Measurements from ENCODE around the gene LRRC18. TPM values are rescaled to one million over a fixed set of nuclear protein-coding genes. Genes with fewer than 3 reads are reported as not detected.

The LRRC18 gene
- total RNA-seq, 1 experiment from 2014 or later, result not detected

DNA sequence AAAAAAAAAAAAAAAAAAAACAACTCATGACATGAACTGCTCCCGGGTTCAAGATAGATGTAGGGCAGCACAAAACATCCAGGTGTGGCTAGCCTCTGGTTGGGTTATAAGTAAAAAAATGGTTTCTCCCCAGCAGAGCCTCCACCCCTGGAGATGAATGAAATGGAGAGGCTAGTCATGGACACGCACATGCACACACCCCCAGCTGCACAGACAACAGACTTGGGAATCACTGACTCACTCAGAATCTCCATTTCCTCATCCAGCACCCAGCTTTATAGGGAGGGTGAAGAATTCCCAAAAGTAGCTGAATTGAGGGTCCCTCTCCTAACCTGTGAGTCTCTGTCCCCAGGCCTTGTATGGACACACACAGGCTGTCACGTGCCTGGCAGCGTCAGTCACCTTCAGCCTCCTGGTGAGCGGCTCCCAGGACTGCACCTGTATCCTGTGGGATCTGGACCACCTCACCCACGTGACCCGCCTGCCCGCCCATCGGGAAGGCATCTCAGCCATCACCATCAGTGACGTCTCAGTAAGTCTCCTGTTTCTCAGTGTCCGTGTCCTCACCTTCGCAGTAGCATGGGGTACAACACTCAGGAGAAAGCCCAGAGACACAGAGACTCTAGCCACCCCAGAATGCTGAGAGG is 35.0 kb upstream of the LRRC18 start:
- H3K79me2 ChIP-seq (ENCODE audit: insufficient read depth, low read length), result no peaks in the 10 kb centered on the region
- H2AFZ ChIP-seq (ENCODE audit: low read depth, low read length, poor library complexity, severe bottlenecking), result no peak overlapping the region
- no peak overlapping the region for H3K4me3 ChIP-seq (replicated peaks in 1 of 2; ENCODE audit: low read depth in 1 of 2, low read length in 2 of 2)
- intact Hi-C loops (cut with micrococcal nuclease), result loop anchor here (5.0 kb wide), 1 partner anchor 312 kb away; no protein-coding TSS in a partner anchor
- no TSS peak for BruUV-seq (replicated peaks)
- no peaks in the 10 kb centered on the region for H3K9me2 ChIP-seq (ENCODE audit: insufficient read depth)
- H3K4me1 ChIP-seq (ENCODE audit: control insufficient read depth in 1 of 2, insufficient read depth in 2 of 2, low read length in 2 of 2), result no peaks in the 10 kb centered on the region
- H3K36me3 ChIP-seq (ENCODE audit: control insufficient read depth in 1 of 2, insufficient read depth in 2 of 2, low read length in 2 of 2), result no peaks in the 10 kb centered on the region
- ATAC-seq, result no peak
- no peak for DNase-seq (ENCODE audit: low read depth, low spot score)
- H3K27ac ChIP-seq (ENCODE audit: low read depth, low read length), result no peak overlapping the region
- H3K9ac ChIP-seq (ENCODE audit: low read length), result no peak overlapping the region
- POLR2A ChIA-PET, result no interaction called here
- no peak overlapping the region for H3K4me2 ChIP-seq (ENCODE audit: low read length)
- TF ChIP-seq JUND (IDR thresholded peaks at IDR 0.05) (no peak), EZH2phosphoT487 (IDR thresholded peaks at IDR 0.05; ENCODE audit: borderline replicate concordance) (no peak), ELF1 (IDR thresholded peaks at IDR 0.05; ENCODE audit: borderline replicate concordance, low read depth) (no peak), CBX3 (IDR thresholded peaks at IDR 0.05; ENCODE audit: low read depth) (no peak), ZFX (IDR thresholded peaks at IDR 0.05) (no peak), FOSL1 (IDR thresholded peaks at IDR 0.05; ENCODE audit: low read depth) (no peak), RAD21 (IDR thresholded peaks at IDR 0.05; ENCODE audit: low read depth) (no peak), EGR1 (IDR thresholded peaks at IDR 0.05; ENCODE audit: low read depth) (no peak), SP1 (IDR thresholded peaks at IDR 0.05; ENCODE audit: low read depth) (no peak), POLR2A (IDR thresholded peaks at IDR 0.05; ENCODE audit: borderline replicate concordance, extremely low read depth, insufficient read depth, insufficient read length) (no peak), SIN3A (IDR thresholded peaks at IDR 0.05; ENCODE audit: low read depth) (no peak)
- TF ChIP-seq, protein P1, sequence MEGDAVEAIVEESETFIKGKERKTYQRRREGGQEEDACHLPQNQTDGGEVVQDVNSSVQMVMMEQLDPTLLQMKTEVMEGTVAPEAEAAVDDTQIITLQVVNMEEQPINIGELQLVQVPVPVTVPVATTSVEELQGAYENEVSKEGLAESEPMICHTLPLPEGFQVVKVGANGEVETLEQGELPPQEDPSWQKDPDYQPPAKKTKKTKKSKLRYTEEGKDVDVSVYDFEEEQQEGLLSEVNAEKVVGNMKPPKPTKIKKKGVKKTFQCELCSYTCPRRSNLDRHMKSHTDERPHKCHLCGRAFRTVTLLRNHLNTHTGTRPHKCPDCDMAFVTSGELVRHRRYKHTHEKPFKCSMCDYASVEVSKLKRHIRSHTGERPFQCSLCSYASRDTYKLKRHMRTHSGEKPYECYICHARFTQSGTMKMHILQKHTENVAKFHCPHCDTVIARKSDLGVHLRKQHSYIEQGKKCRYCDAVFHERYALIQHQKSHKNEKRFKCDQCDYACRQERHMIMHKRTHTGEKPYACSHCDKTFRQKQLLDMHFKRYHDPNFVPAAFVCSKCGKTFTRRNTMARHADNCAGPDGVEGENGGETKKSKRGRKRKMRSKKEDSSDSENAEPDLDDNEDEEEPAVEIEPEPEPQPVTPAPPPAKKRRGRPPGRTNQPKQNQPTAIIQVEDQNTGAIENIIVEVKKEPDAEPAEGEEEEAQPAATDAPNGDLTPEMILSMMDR (IDR thresholded peaks at IDR 0.05 in 2 of 3, conservative IDR thresholded peaks at IDR 0.05 in 1 of 3; ENCODE audit: borderline replicate concordance in 1 of 3, insufficient read depth in 1 of 3, low read depth in 2 of 3, low read length in 2 of 3), result no peak
- TF ChIP-seq, protein P2, sequence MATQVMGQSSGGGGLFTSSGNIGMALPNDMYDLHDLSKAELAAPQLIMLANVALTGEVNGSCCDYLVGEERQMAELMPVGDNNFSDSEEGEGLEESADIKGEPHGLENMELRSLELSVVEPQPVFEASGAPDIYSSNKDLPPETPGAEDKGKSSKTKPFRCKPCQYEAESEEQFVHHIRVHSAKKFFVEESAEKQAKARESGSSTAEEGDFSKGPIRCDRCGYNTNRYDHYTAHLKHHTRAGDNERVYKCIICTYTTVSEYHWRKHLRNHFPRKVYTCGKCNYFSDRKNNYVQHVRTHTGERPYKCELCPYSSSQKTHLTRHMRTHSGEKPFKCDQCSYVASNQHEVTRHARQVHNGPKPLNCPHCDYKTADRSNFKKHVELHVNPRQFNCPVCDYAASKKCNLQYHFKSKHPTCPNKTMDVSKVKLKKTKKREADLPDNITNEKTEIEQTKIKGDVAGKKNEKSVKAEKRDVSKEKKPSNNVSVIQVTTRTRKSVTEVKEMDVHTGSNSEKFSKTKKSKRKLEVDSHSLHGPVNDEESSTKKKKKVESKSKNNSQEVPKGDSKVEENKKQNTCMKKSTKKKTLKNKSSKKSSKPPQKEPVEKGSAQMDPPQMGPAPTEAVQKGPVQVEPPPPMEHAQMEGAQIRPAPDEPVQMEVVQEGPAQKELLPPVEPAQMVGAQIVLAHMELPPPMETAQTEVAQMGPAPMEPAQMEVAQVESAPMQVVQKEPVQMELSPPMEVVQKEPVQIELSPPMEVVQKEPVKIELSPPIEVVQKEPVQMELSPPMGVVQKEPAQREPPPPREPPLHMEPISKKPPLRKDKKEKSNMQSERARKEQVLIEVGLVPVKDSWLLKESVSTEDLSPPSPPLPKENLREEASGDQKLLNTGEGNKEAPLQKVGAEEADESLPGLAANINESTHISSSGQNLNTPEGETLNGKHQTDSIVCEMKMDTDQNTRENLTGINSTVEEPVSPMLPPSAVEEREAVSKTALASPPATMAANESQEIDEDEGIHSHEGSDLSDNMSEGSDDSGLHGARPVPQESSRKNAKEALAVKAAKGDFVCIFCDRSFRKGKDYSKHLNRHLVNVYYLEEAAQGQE (IDR thresholded peaks at IDR 0.05; ENCODE audit: low read depth), result no peak
- TF ChIP-seq, protein P3, sequence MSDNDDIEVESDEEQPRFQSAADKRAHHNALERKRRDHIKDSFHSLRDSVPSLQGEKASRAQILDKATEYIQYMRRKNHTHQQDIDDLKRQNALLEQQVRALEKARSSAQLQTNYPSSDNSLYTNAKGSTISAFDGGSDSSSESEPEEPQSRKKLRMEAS (IDR thresholded peaks at IDR 0.05), result no peak
- TF ChIP-seq, protein P4, sequence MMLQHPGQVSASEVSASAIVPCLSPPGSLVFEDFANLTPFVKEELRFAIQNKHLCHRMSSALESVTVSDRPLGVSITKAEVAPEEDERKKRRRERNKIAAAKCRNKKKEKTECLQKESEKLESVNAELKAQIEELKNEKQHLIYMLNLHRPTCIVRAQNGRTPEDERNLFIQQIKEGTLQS (IDR thresholded peaks at IDR 0.05), result no peak
- TF ChIP-seq, protein P5, sequence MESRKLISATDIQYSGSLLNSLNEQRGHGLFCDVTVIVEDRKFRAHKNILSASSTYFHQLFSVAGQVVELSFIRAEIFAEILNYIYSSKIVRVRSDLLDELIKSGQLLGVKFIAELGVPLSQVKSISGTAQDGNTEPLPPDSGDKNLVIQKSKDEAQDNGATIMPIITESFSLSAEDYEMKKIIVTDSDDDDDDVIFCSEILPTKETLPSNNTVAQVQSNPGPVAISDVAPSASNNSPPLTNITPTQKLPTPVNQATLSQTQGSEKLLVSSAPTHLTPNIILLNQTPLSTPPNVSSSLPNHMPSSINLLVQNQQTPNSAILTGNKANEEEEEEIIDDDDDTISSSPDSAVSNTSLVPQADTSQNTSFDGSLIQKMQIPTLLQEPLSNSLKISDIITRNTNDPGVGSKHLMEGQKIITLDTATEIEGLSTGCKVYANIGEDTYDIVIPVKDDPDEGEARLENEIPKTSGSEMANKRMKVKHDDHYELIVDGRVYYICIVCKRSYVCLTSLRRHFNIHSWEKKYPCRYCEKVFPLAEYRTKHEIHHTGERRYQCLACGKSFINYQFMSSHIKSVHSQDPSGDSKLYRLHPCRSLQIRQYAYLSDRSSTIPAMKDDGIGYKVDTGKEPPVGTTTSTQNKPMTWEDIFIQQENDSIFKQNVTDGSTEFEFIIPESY (IDR thresholded peaks at IDR 0.05; ENCODE audit: extremely low read depth, insufficient replicate concordance, low read length), result no peak
- peaks cover 14% of the 10 kb centered on the region; the same call in 1 of the 2 replicates for H3K27me3 ChIP-seq (ENCODE audit: insufficient read depth, low read length)
- RAD21 ChIA-PET (ENCODE audit: low non-redundant PET in 1 of 2, low total read pairs in 2 of 2, uncharacterized antibody in 2 of 2, unreplicated experiment in 2 of 2), result no interaction called here
- no peaks in the 10 kb centered on the region for H3K9me3 ChIP-seq (ENCODE audit: control insufficient read depth in 1 of 2, insufficient read depth in 1 of 2, low read depth in 1 of 2, low read length in 2 of 2)
- no peaks in the 10 kb centered on the region for H4K20me1 ChIP-seq (ENCODE audit: insufficient read depth)
- CTCF ChIA-PET, result interaction anchor here (2.4 kb wide), 1 partner anchor 190 kb away, joined by 14 read pairs; no protein-coding TSS in a partner anchor

Data from HCT116 (cell line).